ENCODE measurements around the gene ZNF683. TPM values are rescaled to one million over a fixed set of nuclear protein-coding genes. Genes with fewer than 3 reads are reported as not detected.

ZNF683 gene
- total and polyA plus RNA-seq, 9 of the 15 experiments (the other 6 are each of a cell fraction or from before 2014, with no cell fraction given), result not detected

- Histone ChIP-seq H2AFZ (ENCODE audit: low read depth, low read length) (no peak overlapping the region), H3K27me3 (ENCODE audit: control insufficient read depth in 2 of 2, insufficient read depth in 2 of 2, low read length in 2 of 2) (no peaks in the 10 kb centered on the region; a peak in 1 of 5 replicates), H3K9me1 (ENCODE audit: control insufficient read depth, insufficient read depth, low read length) (no peaks in the 10 kb centered on the region), H4K20me1 (replicated peaks; ENCODE audit: control insufficient read depth, insufficient read depth, low read length) (no peaks in the 10 kb centered on the region), H3K36me3 (ENCODE audit: control insufficient read depth, insufficient read depth, low read length) (no peaks in the 10 kb centered on the region), H3K4me2 (ENCODE audit: insufficient read depth, low read length) (no peak overlapping the region), H3K4me3 (no peak overlapping the region), H3K4me1 (replicated peaks in 1 of 2; ENCODE audit: control insufficient read depth in 2 of 2, insufficient read depth in 2 of 2, low read length in 2 of 2) (peaks cover 6 to 40% of the 10 kb centered on the region in 2 experiments; a peak in 4 of 5 replicates), H3K9me3 (replicated peaks; ENCODE audit: control insufficient read depth, insufficient read depth, low read depth, low read length) (no peaks in the 10 kb centered on the region), H3K27ac (ENCODE audit: extremely low read depth, low read depth, low read length) (no peak overlapping the region), H3K9ac (ENCODE audit: insufficient read depth in 1 of 2, low read depth in 2 of 2, low read length in 2 of 2) (peak overlapping the region in 1 of 2 experiments; percentile 37; a peak in 2 of 4 replicates), H3K79me2 (ENCODE audit: control insufficient read depth, insufficient read depth, low read length) (no peaks in the 10 kb centered on the region)
- FAIRE-seq (no peak), DNase-seq (ENCODE audit: extremely low read depth in 1 of 4, low spot score in 3 of 4) (no peak), ATAC-seq (no peak)
- WGBS (ENCODE audit: insufficient coverage, low coverage, missing lambda C conversion rate), result 65% methylated on average over 12 of the region's 12 CpGs
- POLR2A ChIA-PET, result interaction anchor here (0.7 to 1.7 kb wide), 8 partner anchors 13 to 616 kb away, joined by 3 to 9 read pairs (median 4); no protein-coding TSS in a partner anchor
- intact Hi-C loops (cut with micrococcal nuclease), result loop anchor here (2.0 kb wide), 2 partner anchors 33 to 41 kb away; no protein-coding TSS in a partner anchor
- no peak for TF ChIP-seq SMARCC2 (IDR thresholded peaks at IDR 0.05; ENCODE audit: low read depth)
- TF ChIP-seq, protein P1, sequence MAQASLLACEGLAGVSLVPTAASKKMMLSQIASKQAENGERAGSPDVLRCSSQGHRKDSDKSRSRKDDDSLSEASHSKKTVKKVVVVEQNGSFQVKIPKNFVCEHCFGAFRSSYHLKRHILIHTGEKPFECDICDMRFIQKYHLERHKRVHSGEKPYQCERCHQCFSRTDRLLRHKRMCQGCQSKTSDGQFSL (CRISPR knock-in tag; IDR thresholded peaks at IDR 0.05), result peak; percentile 41; the same call in 1 of the 2 replicates
- TF ChIP-seq, protein P1 (tag; IDR thresholded peaks at IDR 0.05), result no peak
- CTCF ChIA-PET (ENCODE audit: low intra/inter-chr PET ratio), result no interaction called here
- no TSS peak for BruUV-seq (replicated peaks)
- in situ Hi-C loops (cut with MboI), result no loop called here
These were observed 10.9 kb downstream of the ZNF683 start for GRCh38 chr1:26361605-26362122.
